CMK (cell line): ENCODE results near the gene NAALADL1.
"Not testable (repeated sequence)": the region's sequence is repeated elsewhere in the genome, so short reads cannot be mapped to it uniquely, and the experiment has no call there.

ENCODE experiments used
- DNase-seq: peaks from one replicate; pipeline ENCODE4 v3.0.0-alpha.2; 2010; ENCODE audit warnings: low read depth

Gene NAALADL1

GRCh38 chr11:65047581-65048422 is 10.6 kb downstream of the NAALADL1 start:
- DNase-seq = no peak

- DNase-seq = no peak
These were observed 12.6 kb downstream of the NAALADL1 start for GRCh38 chr11:65045728-65046127.

GRCh38 chr11:65045061-65045460 is 13.3 kb downstream of the NAALADL1 start:
- no peak for DNase-seq

- DNase-seq = peak; percentile 58
These were observed 14.4 kb downstream of the NAALADL1 start for GRCh38 chr11:65043881-65044501.

- no peak for DNase-seq
These were observed 15.5 kb downstream of the NAALADL1 start for GRCh38 chr11:65042891-65043290.

- DNase-seq = peak; percentile 82
These were observed 17.3 kb downstream of the NAALADL1 start, which contains the start of gene SAC3D1 for GRCh38 chr11:65040847-65041622. TSS of gene SAC3D1 (plus strand) at chr11:65041210. CDS start at chr11:65041293, 83 bp downstream.

- DNase-seq = no peak
These were observed 17.9 kb downstream of the NAALADL1 start for GRCh38 chr11:65040520-65040846.

- no peak for DNase-seq
These were observed 21.4 kb downstream of the NAALADL1 start for GRCh38 chr11:65036931-65037330.

GRCh38 chr11:65035579-65035978 is 22.8 kb downstream of the NAALADL1 start:
- DNase-seq = no peak

GRCh38 chr11:65034423-65034822 is 23.9 kb downstream of the NAALADL1 start:
- no peak for DNase-seq

- no peak for DNase-seq
These were observed 26.1 kb downstream of the NAALADL1 start for GRCh38 chr11:65032216-65032615.

GRCh38 chr11:65027213-65028067 is 30.9 kb downstream of the NAALADL1 start, which contains the start of gene SNX15:
TSS of gene SNX15 (plus strand) at chr11:65027439. CDS start at chr11:65027538, 99 bp downstream.
- DNase-seq = peak; percentile 78

- no peak for DNase-seq
These were observed 31.5 kb downstream of the NAALADL1 start for GRCh38 chr11:65026810-65027209.

- DNase-seq = not testable (repeated sequence)
These were observed 34.9 kb downstream of the NAALADL1 start for GRCh38 chr11:65023502-65023901.

GRCh38 chr11:65021509-65021908 is 36.8 kb downstream of the NAALADL1 start:
- DNase-seq = no peak

GRCh38 chr11:65021003-65021402 is 37.4 kb downstream of the NAALADL1 start:
- no peak for DNase-seq

- DNase-seq = no peak
These were observed 38.5 kb downstream of the NAALADL1 start for GRCh38 chr11:65019824-65020223.

- no peak for DNase-seq
These were observed 40.4 kb downstream of the NAALADL1 start for GRCh38 chr11:65017937-65018336.

GRCh38 chr11:65016705-65017104 is 41.6 kb downstream of the NAALADL1 start:
- no peak for DNase-seq

GRCh38 chr11:65014726-65015227 is 43.6 kb downstream of the NAALADL1 start:
- no peak for DNase-seq
